HG02938 (cell line): Measurements from ENCODE around the gene GBE1.

Source experiments
- ATAC-seq: cut with Tn5 transposase; IDR thresholded peaks from one replicate; pipeline ENCODE4 v1.9.1; 2021; ENCODE audit warnings: mild to moderate bottlenecking, moderate library complexity; ENCODE audit not compliant: unreplicated experiment

Gene GBE1

GRCh38 chr3:81632659-81633058 lies 128.8 kb downstream of the GBE1 start:
- ATAC-seq: no peak

GRCh38 chr3:81624756-81625155 lies 136.7 kb downstream of the GBE1 start:
- no peak for ATAC-seq

GRCh38 chr3:81622395-81622794 lies 139.1 kb downstream of the GBE1 start:
- ATAC-seq: no peak

- ATAC-seq: no peak
These were observed 140.2 kb downstream of the GBE1 start for GRCh38 chr3:81621277-81621676.

GRCh38 chr3:81620849-81621248 lies 140.6 kb downstream of the GBE1 start:
- ATAC-seq: no peak

- ATAC-seq: no peak
These were observed 148.7 kb downstream of the GBE1 start for GRCh38 chr3:81612768-81613167.

- no peak for ATAC-seq
These were observed 158.7 kb downstream of the GBE1 start for GRCh38 chr3:81602781-81603180.

GRCh38 chr3:81601707-81602305 lies 159.6 kb downstream of the GBE1 start:
- ATAC-seq: no peak

- no peak for ATAC-seq
These were observed 169.3 kb downstream of the GBE1 start for GRCh38 chr3:81592101-81592500.

- no peak for ATAC-seq
These were observed 175.5 kb downstream of the GBE1 start for GRCh38 chr3:81585937-81586336.

- no peak for ATAC-seq
These were observed 176.4 kb downstream of the GBE1 start for GRCh38 chr3:81585056-81585455.

- ATAC-seq: peak; percentile 91
These were observed 179.4 kb downstream of the GBE1 start for GRCh38 chr3:81581966-81582599.

- no peak for ATAC-seq
These were observed 181.1 kb downstream of the GBE1 start for GRCh38 chr3:81580355-81580754.

- ATAC-seq: no peak
These were observed 181.7 kb downstream of the GBE1 start for GRCh38 chr3:81579744-81580143.

GRCh38 chr3:81572201-81572756 lies 189.2 kb downstream of the GBE1 start:
- ATAC-seq: no peak

GRCh38 chr3:81568378-81568777 lies 193.1 kb downstream of the GBE1 start:
- ATAC-seq: no peak

GRCh38 chr3:81565041-81565440 lies 196.4 kb downstream of the GBE1 start:
- no peak for ATAC-seq

GRCh38 chr3:81558106-81558505 lies 203.3 kb downstream of the GBE1 start:
- ATAC-seq: no peak

- peak; percentile 4 for ATAC-seq
These were observed 206.6 kb downstream of the GBE1 start for GRCh38 chr3:81554801-81555200.

- peak; percentile 93 for ATAC-seq
These were observed 207.1 kb downstream of the GBE1 start for GRCh38 chr3:81554388-81554787.

GRCh38 chr3:81550415-81550814 lies 211.0 kb downstream of the GBE1 start:
- ATAC-seq: no peak

- ATAC-seq: no peak
These were observed 211.6 kb downstream of the GBE1 start for GRCh38 chr3:81549831-81550230.

- no peak for ATAC-seq
These were observed 212.1 kb downstream of the GBE1 start for GRCh38 chr3:81549388-81549787.
